Fibroblast of skin of right quadriceps (primary cell): Measurements from ENCODE around the gene ZAR1L.
"Not testable (repeated sequence)": the region's sequence is repeated elsewhere in the genome, so short reads cannot be mapped to it uniquely, and the experiment has no call there.

Experiments
- DNase-seq: peaks from one replicate; pipeline ENCODE4 v3.0.0-alpha.2; 2013

The ZAR1L gene, protein sequence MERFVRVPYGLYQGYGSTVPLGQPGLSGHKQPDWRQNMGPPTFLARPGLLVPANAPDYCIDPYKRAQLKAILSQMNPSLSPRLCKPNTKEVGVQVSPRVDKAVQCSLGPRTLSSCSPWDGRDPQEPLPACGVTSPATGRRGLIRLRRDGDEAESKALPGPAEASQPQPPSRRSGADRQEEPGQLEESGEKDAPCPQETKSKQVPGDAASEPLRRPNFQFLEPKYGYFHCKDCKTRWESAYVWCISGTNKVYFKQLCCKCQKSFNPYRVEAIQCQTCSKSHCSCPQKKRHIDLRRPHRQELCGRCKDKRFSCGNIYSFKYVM

DNA sequence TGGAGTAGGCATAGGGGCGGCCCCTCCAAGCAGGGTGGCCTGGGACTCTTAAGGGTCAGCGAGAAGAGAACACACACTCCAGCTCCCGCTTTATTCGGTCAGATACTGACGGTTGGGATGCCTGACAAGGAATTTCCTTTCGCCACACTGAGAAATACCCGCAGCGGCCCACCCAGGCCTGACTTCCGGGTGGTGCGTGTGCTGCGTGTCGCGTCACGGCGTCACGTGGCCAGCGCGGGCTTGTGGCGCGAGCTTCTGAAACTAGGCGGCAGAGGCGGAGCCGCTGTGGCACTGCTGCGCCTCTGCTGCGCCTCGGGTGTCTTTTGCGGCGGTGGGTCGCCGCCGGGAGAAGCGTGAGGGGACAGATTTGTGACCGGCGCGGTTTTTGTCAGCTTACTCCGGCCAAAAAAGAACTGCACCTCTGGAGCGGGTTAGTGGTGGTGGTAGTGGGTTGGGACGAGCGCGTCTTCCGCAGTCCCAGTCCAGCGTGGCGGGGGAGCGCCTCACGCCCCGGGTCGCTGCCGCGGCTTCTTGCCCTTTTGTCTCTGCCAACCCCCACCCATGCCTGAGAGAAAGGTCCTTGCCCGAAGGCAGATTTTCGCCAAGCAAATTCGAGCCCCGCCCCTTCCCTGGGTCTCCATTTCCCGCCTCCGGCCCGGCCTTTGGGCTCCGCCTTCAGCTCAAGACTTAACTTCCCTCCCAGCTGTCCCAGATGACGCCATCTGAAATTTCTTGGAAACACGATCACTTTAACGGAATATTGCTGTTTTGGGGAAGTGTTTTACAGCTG, at the start of gene ZAR1L, which contains the start of gene BRCA2:
TSS of gene ZAR1L (minus strand) at position 126 of the 790 bp plus-strand sequence. CDS start 3,438 bp downstream, outside the sequence.
TSS of gene BRCA2 (plus strand) at position 271 of the 790 bp plus-strand sequence. CDS start 953 bp downstream, outside the sequence.
- peak; percentile 91 for DNase-seq

DNA sequence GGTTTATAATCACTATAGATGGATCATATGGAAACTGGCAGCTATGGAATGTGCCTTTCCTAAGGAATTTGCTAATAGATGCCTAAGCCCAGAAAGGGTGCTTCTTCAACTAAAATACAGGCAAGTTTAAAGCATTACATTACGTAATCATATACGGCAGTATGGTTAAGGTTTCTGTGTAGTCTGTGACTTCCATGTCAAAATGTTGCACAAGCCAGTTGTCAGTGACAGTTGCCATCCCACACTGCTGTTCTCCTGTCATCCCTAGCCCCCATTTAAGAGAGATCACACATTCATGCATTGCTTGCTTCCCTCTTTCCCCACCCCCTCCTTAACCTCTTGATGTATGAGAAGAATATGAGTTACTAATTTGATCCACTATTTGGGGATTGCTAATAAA, 47.4 kb upstream of the ZAR1L start:
- peak; percentile 3 for DNase-seq

DNA sequence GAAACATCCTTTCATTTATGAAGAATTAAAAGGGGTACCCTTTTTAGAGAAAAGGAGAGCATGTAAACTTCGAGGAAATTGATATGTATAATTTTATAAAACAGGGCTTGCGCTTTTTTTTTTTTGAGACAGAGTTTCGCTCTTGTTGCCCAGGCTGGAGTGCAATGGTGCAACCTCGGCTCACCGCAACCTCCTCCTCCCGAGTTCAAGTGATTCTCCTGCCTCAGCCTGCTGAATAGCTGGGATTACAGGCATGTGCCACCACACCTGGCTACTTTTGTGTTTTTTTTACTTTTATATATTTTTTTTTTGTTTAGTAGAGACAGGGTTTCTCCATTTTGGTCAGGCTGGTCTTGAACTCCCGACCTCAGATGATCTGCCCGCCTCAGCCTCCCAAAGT, 40.8 kb upstream of the ZAR1L start:
- not testable (repeated sequence) for DNase-seq

DNA sequence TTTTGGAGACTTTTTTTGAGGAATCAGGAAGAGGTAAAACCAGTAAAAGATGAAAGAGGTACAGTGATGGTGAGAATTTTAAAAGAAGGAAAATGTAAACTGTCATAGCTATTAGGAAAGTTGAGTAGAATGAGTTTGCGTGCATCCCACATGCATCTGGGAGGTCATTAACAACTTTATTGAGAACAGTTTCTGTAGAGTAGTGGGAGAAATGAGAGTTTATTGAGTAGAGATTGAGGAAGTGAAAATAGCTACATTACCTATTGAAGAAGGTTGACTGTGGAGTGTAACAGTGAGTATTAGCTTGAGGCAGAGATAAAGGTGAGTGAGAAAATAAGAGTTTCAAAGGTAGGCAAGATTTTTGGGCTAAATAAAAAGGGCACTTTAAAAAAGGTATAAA, 38.9 kb upstream of the ZAR1L start:
- no peak for DNase-seq

DNA sequence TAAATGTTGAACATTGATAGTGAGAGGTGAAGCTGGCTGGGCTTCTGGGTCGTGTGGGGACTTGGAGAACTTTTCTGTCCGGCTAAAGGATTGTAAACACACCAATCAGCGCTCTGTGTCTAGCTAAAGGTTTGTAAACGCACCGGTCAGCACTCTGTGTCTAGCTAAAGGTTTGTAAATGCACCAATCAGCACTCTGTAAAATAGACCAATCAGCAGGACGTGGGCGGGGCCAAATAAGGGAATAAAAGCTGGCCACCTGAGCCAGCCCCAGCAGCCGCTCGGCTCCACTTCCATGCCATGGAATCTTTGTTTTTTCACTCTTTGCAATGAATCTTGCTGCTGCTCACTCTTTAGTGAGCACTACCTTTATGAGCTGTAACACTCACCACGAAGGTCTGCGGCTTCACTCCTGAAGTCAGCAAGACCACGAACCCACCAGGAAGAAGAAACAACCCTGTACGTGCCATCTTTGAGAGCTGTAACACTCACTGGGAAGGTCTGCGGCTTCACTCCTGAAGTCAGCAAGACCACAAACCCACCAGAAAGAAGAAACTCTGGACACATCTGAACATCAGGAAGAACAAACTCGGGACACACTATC, 35.8 kb upstream of the ZAR1L start:
- not testable (repeated sequence) for DNase-seq

DNA sequence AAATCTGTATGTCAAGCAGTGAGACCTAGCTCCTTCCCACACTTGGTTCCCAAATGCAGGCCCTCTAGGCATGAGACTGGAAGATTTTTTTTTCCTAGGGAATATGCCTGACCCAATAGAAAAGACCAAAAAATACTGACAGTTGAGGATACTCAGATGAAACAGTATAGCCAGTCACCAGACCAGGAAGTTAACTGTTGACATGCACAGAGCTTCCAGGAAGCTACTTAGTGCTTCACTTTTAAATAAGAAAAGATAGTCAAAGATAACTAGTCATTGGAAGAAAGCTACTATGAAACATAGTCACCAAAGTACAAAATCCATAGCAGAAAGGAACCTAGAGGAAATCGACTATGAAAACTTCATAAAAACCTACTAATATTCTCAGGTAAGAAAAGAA, 32.5 kb upstream of the ZAR1L start:
- DNase-seq: no peak

DNA sequence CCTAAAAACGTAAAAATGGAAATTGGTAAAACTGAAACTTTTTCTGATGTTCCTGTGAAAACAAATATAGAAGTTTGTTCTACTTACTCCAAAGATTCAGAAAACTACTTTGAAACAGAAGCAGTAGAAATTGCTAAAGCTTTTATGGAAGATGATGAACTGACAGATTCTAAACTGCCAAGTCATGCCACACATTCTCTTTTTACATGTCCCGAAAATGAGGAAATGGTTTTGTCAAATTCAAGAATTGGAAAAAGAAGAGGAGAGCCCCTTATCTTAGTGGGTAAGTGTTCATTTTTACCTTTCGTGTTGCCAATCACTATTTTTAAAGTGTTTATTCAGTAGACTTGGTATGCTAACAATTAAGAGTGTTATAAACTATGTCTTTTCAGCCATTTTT, 25.8 kb upstream of the ZAR1L start:
- DNase-seq: no peak

DNA sequence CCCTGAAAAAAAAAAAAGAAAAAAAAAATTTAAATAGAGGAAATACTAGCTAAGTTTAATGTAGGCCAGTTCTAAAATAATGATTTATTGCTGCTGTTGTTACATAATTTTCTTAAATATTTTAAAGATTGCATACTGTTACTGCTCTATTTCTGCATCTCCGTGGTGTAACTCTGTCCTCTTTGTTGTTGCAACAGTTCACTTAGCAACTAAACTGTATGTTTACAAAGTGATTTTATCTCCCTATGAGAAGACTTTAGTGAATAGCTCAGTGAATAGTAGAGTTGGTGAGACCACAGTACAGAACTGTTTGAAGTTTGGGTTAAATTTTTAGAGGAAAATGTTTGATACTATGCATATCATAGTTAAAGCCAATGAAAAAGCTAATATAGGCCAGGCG, 19.5 kb upstream of the ZAR1L start:
- peak; percentile 36 for DNase-seq

DNA sequence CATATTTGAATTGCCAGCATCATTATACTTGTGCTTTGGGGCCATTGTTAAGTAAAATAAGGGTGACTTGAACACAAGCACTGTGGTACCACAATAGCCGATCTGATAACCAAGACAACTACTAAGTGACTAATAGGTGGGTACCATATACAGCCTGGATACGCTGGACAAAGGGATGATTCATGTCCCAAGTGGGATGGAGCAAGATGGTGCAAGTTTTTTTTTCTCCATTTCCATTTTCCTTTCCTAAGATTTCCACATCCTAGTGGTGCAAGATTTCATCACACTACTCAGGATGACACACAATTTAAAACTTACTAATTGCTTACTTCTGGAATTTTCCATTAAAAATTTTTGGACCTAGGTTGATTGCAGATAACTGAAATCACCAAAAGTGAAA, 15.3 kb upstream of the ZAR1L start:
- DNase-seq: peak; percentile 80

DNA sequence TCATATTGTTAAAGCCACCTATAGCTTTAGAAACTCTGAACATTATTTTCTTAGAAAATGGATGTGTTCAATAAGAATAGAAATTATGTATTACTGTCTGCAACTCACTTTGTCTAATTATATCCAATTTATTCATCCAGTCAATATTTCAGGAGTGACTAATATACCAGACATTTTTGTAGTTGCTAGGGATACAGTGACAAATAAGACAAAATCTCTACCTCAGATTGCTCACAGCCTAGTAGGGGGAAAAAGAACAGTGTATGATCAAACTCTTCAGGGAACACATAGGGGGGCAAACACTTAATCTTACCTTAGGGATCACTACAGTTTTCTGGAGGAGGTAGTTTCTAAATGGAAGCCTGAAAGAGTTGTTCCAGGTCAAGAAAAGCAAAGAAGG, 8.7 kb upstream of the ZAR1L start:
- DNase-seq: peak; percentile 75

DNA sequence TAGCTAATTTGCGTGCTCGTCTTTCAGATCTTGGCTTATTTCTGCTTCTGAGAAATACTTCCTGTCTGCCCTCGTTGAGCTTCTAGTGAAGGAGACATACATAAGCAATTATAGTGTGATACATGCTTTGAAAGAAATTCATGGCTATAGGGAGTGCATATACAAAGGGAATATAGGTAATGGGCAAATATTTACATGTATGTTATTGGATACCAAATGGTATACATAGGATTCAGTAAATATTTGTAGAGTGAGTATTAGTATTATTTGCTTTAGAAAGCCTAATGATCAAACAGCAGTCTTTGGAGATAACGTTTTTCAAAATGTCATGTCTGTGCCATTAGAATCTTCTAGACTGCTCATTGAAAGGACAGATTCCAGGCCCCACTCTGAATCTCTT, 5.4 kb upstream of the ZAR1L start:
- DNase-seq: no peak

DNA sequence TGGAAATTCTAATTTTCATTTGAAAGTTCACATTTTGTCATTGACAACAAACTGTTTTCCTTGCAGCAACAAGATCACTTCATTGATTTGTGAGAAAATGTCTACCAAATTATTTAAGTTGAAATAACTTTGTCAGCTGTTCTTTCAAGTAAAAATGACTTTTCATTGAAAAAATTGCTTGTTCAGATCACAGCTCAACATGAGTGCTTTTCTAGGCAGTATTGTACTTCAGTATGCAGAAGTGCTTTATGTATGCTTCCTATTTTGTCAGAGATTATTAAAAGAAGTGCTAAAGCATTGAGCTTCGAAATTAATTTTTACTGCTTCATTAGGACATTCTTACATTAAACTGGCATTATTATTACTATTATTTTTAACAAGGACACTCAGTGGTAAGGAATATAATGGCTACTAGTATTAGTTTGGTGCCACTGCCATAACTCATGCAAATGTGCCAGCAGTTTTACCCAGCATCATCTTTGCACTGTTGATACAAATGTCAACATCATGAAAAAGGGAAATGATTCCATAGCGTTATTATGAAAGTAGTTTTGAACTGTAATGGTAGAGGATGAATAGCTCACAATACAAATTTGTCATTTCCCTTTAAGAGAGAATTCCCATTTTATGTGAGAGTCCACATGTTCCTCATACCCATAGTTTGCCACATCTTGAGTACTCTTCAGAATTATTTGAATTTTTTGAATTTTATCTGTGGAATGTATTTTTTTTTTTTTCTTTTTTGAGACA, 2.7 kb upstream of the ZAR1L start:
- no peak for DNase-seq

DNA sequence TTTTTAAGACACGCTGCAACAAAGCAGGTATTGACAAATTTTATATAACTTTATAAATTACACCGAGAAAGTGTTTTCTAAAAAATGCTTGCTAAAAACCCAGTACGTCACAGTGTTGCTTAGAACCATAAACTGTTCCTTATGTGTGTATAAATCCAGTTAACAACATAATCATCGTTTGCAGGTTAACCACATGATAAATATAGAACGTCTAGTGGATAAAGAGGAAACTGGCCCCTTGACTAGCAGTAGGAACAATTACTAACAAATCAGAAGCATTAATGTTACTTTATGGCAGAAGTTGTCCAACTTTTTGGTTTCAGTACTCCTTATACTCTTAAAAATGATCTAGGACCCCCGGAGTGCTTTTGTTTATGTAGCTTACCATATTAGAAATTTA, 1.3 kb upstream of the ZAR1L start:
- no peak for DNase-seq

DNA sequence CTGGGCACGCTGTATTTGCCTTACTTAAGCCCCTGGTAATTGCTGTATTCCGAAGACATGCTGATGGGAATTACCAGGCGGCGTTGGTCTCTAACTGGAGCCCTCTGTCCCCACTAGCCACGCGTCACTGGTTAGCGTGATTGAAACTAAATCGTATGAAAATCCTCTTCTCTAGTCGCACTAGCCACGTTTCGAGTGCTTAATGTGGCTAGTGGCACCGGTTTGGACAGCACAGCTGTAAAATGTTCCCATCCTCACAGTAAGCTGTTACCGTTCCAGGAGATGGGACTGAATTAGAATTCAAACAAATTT, 821 bp upstream of the ZAR1L start:
- no peak for DNase-seq

DNA sequence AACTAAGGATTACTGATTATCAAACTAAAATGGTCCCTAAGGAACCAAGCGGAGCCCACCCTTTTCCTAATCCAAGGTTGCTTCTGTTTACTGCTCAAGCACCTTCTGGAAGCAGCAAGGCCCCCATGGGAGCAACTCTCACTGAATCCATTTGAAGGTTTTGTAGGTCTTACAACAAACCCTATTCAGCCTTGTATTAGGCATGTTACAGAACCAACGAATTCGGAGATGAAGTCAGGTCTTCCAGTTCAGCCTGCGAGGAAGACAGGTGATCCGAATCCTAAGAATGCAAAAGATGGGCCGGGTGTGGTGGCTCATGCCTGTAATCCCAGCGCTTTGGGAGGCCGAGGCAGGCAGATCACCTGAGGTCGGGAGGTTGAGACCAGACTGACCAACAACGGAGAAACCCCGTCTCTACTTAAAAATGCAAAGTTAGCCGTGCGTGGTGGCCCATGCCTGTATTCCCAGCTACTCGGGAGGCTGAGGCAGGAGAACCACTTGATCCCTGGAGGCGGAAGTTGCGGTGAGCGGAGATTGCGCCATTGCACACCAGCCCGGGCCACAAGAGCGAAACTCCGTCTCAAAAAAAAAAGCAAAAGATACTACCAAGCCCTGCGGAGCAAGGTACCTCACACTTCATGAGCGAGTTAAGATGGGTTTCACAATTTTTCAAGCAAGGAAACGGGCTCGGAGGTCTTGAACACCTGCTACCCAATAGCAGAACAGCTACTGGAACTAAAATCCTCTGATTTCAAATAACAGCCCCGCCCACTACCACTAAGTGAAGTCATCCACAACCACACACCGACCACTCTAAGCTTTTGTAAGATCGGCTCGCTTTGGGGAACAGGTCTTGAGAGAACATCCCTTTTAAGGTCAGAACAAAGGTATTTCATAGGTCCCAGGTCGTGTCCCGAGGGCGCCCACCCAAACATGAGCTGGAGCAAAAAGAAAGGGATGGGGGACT, 609 bp downstream of the ZAR1L start:
- peak; percentile 48 for DNase-seq

DNA sequence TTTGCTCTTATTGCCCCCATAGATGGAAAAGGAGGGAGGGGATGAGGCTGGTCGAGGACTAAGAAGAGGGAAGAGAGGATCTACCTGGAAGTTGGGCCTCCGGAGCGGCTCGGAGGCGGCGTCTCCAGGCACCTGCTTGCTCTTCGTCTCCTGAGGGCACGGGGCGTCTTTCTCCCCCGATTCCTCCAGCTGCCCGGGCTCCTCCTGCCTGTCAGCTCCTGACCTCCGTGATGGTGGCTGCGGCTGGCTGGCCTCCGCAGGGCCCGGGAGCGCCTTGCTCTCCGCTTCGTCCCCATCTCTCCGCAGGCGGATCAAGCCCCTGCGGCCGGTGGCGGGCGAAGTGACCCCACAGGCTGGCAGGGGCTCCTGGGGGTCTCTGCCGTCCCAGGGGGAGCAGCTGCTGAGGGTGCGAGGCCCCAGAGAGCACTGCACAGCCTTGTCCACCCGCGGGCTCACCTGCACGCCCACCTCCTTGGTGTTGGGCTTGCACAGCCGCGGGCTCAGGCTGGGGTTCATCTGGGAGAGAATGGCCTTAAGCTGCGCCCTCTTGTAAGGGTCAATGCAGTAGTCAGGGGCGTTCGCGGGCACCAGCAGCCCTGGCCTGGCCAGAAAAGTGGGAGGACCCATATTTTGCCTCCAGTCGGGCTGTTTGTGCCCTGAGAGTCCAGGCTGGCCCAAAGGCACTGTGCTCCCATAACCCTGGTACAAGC, 3.8 kb downstream of the ZAR1L start:
- no peak for DNase-seq

DNA sequence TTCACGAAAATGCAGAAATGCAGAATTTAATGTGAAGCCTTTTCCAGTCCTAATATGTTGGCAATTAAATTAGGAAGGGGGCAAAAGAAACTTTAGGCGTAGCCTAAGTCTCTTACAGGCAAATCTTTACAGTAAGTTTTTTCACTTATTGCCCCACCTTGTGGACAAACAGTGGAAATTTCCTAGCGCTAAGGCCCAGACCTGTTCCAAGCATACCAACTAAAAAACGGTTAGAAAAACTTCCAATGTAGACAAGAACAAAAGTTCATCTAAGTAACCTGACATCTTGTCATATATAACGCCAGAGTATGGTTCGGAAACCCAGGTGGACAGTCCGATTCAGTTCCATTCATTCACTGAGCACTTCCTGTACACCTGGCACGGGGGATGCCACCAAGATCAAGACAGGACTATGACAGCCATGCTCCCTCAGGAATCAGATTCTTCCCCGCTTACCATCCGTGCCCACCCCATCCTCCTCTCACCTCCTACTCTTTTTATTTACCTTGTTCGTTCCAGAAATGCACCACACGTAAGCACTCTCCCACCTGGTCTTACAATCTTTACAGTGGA, 4.9 kb downstream of the ZAR1L start:
- DNase-seq: peak; percentile 46

DNA sequence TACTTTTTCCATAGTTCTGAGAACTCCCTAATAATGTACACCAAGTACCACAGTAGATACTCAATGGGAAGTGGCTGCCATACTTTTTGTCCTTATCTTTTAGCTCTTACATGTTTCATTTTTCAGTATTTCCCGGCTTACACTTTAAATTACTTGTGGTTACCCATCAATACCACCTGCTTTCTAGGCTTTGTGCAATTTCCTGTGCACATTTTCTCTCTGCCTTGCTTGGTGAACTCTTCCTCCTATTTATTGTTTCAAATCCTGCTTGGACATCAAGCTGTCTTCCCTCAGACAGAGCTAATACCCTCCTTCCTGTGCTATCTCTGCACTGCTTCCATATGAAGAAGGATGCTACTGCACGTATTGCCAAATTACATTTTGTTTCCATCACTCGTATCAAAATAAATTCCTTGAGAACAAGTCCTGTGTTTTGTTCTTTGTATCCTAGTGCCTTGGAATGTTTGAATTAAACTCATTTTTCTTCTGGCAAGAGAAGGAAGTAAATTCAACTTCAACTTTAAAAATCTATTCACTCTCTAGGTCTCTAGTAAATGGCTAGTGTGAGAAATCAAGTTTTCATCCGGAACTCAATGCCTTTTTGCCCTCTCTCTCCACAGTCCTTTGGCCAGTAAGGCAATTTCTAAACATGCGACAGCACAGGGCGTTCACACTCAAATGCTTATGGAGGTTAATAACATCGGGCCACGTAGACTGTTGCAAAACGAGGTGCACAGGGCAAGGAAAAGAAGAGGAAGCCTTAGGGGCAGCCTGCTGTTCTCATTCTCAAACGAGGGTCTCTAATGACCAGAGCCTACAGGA, 5.6 kb downstream of the ZAR1L start:
- DNase-seq: no peak

DNA sequence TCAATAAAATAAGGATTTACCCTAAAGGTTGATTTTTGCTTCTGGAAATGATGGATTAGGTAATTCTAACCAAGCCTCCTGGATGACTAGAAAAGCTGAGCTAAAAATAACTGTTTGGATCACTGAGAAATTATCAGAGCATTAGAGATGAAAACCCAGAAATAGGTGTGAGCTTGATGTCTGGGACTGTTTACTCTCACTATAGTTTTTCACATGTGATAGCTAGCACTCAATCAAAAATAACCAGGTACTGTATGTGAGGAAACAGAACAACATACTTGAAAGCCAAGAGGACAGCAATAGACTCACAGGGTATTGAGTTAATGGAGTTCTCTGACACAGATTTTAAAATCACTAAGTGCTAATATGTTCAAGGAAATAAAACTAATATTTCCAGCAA, 9.5 kb downstream of the ZAR1L start:
- DNase-seq: no peak

DNA sequence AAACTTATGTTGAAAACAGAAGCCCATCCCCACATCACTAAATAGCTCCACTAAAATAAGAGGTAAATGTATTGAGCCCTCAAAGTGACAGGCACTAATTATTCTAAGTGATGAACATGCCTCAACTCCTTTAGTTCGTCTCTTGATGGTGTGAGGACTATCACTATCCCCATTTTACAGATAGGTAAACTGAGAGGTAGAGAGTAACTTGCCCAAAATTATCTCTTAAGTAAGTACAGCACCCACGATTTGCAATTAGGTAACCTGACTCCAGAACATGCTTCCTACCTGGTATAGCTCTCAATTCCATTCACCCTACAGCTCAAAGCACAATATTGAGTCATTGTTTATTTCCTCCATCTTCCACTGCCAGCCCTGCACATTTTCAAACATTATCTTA, 12.7 kb downstream of the ZAR1L start:
- DNase-seq: no peak
